Activated naive CD4-positive, alpha-beta T cell treated with anti-CD3 and anti-CD28 coated beads, Interleukin-2, amount 50 U/mL, for 72 hours (primary cell): ENCODE data around the gene PXDN. TPM values are rescaled to one million over a fixed set of nuclear protein-coding genes. Genes with fewer than 3 reads are reported as not detected.
"Not testable (repeated sequence)": the region's sequence is repeated elsewhere in the genome, so short reads cannot be mapped to it uniquely, and the experiment has no call there.

ENCODE experiments used
- ATAC-seq, 2 donors: fragments of 150-1000 bp; cut with Tn5 transposase; 2 replicates each; pipeline ENCODE4 v1.10.0; 2021; ENCODE audit warnings: mild to moderate bottlenecking in 2 of 2, moderate library complexity in 2 of 2
- DNase-seq, 2 donors: peaks; one replicate each; pipeline ENCODE4 v3.0.0; 2021 to 2022; ENCODE audit warnings: low spot score in 2 of 2
- H3K27ac Mint-ChIP-seq, 2 donors: one replicate each; pipeline ENCODE4 v1.8.0; 2022; ENCODE audit warnings: mild to moderate bottlenecking in 2 of 2, mixed read lengths in 2 of 2
- H3K36me3 Mint-ChIP-seq, 2 donors: one replicate each; pipeline ENCODE4 v1.8.0; 2022; ENCODE audit warnings: mixed read lengths in 2 of 2
- H3K9me3 Mint-ChIP-seq, 2 donors: one replicate each; pipeline ENCODE4 v1.8.0; 2022; ENCODE audit warnings: mixed read lengths in 2 of 2
- total RNA-seq, 2 donors: library from RNA; stranded (reverse); gene quantifications; one replicate each; pipeline ENCODE4 v1.2.3, GENCODE V29; 2022

Gene PXDN
- total RNA-seq, 2 donors from 2014 or later, result 0.14 to 0.32 TPM

DNA sequence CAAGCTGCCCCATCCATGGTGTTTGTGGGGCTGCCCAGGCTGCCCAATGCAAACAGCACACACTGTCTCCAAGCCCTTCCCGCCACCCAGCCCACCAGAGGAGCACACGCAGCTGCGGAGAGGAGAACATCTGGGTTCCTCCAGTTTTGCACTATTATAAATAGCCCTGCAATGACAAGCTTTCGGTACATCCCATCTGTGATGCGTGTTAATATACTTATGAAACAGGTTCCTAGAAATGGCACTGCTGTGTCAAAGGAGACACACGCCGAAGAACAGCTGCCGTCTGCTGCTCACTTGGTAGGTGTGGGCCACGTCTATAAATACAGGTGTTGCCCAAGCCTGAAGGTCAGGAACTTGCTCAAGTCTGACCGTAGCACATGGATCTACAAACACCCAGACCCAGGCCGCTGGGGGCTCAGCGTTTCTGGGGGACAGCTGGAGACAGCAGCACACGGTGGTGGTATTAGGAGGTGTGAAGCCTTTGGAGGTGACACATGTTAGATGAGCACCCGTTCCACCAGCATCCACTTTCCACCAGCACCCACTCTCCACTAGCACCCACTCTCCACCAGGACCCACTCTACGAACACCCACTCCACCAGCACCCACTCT lies 34.3 kb downstream of the PXDN start:
- H3K36me3 Mint-ChIP-seq, result no peaks in the 10 kb centered on the region
- no peak overlapping the region for H3K27ac Mint-ChIP-seq
- H3K9me3 Mint-ChIP-seq, result no peaks in the 10 kb centered on the region
- no peak for DNase-seq
- ATAC-seq, result no peak

DNA sequence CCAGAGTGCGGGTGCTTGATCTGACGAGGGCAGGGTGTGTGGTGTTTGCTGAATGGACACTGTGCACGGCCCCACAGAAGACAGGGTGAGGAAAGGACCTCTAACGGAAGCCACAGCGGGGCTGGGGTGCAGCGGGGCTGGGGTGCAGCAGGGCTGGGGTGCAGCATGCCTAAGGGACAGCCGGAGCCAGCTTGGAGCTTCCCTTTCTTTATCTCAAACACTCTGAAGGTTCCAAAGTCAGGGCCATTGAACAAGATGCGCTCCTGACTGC lies 35.0 kb downstream of the PXDN start:
- Mint-ChIP-seq H3K27ac (no peak overlapping the region), H3K36me3 (no peaks in the 10 kb centered on the region), H3K9me3 (no peaks in the 10 kb centered on the region)
- ATAC-seq, result no peak
- DNase-seq, result no peak

DNA sequence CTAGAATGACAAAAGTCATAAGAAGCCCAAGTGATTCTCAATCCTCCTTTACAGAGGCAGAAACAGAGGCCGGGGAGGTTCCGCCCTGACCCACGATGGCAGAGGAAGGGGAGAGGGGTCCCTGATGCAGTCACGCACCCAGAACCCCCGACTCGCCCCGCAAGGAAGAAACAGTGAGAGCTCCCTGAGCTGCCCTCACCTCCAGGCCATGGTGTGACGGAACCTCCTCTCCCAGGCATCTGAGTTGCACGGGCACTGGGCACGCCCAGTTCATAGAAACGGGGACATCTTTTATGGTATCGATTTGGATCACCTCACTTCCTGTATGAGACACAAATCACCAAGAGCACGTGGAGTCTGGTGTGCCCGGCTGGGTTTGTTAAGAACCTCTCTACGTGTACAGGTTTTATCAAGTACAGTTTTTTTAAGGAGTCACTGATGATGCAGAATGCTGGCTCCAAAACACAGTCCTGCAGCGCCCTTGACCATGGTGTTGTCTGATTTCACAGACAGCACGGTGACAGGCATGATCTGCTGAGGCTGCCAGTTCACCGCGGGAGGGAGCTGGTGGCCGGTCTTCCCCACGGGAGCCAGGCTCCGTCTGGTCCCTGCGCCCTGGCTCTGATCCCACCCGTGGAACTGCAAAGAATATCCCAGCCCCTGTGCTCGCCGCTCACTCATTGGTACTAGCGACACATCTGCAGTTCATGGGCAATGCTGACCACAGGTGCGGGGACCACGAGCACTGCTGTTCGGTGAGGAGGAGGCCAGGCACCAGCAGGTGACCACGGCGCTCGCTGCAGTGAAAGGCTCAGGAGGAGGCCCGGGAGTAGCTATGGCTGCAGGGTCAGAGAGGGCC lies 35.6 kb downstream of the PXDN start:
- Mint-ChIP-seq H3K9me3 (no peaks in the 10 kb centered on the region), H3K27ac (no peak overlapping the region), H3K36me3 (no peaks in the 10 kb centered on the region)
- DNase-seq (no peak), ATAC-seq (no peak)

DNA sequence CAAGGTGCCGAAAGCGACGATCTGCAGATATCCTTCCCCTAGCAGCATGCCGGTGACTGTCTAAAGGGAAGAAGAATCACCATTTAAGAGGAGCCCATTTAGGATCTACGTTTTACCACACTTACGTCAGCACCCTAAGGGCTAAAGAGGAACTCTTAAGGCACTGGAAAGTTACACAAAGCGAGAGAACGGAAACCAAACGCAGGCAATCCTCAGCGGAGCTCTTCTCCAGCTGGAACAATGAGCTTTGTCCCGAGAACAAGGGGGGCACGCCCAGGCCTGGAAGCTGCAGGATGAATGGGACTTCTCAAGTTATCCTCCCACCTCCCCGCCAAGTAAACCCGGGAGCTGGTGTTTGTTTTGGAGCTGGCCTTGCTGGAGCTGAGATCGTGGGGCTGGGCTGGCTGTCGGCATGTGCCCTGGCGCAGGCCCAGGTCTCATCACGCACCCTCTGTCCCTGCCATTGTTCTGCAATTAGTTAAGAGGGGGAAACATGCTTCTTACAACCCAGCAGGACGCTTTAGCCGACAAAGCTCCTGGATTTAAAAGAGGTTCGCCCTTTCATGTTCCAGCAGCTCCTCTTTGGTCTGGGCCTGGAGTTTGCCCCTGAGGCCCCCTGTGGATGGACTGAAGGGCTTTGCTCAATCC lies 36.4 kb downstream of the PXDN start:
- Mint-ChIP-seq H3K36me3 (no peaks in the 10 kb centered on the region), H3K27ac (no peak overlapping the region), H3K9me3 (no peaks in the 10 kb centered on the region)
- DNase-seq (no peak), ATAC-seq (no peak)

DNA sequence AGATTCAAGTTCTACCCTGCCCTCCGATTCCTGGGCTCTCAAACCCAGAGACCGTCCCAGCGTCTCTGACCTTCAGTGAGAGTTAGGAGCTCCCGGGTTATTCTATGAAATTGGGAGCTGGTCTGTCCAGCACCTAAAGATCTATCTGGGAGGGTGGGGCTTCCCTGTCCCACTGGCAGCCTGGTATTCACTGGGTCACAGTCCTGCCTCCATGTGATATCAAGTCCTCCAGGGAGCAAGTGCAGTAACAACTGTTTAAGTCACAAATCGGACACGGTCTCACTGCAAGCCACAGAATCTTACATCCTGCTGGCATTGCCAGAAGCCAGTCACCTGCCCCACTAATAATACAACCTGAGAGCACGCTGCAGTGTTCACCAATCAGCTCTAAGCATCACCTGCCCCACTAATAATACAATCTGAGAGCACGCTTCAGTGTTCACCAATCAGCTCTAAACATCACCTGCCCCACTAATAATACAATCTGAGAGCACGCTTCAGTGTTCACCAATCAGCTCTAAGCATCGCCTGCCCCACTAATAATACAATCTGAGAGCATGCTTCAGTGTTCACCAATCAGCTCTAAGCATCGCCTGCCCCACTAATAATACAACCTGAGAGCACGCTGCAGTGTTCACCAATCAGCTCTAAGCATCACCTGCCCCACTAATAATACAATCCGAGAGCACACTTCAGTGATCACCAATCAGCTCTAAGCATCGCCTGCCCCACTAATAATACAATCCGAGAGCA lies 38.0 kb downstream of the PXDN start:
- not testable (repeated sequence) for H3K36me3 Mint-ChIP-seq, H3K9me3 Mint-ChIP-seq, DNase-seq, H3K27ac Mint-ChIP-seq, ATAC-seq

DNA sequence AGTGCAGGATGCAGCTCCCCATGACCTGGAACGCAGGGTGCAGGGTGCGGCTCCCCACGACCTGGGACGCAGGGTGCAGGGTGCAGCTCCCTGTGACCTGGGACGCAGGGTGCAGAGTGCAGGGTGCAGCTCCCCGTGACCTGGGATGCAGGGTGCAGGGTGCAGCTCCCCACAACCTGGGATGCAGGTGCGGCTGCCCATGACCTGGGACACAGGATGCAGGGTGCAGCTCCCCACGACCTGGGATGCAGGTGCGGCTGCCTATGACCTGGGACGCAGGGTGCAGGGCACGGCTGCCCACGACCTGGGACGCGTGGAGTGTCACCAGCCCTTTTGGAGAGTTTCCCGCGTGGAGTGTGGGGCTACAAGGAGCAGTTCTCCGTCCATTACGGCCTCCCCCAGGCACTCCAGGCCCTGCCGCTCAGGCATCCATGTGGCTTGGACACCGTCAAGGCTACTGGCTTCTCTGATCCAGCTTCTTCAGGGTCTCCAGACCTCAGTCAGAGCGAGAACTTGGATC lies 38.7 kb downstream of the PXDN start:
- no peaks in the 10 kb centered on the region for H3K36me3 Mint-ChIP-seq
- ATAC-seq (no peak), DNase-seq (no peak)
- H3K9me3 Mint-ChIP-seq, result no peaks in the 10 kb centered on the region
- no peak overlapping the region for H3K27ac Mint-ChIP-seq

DNA sequence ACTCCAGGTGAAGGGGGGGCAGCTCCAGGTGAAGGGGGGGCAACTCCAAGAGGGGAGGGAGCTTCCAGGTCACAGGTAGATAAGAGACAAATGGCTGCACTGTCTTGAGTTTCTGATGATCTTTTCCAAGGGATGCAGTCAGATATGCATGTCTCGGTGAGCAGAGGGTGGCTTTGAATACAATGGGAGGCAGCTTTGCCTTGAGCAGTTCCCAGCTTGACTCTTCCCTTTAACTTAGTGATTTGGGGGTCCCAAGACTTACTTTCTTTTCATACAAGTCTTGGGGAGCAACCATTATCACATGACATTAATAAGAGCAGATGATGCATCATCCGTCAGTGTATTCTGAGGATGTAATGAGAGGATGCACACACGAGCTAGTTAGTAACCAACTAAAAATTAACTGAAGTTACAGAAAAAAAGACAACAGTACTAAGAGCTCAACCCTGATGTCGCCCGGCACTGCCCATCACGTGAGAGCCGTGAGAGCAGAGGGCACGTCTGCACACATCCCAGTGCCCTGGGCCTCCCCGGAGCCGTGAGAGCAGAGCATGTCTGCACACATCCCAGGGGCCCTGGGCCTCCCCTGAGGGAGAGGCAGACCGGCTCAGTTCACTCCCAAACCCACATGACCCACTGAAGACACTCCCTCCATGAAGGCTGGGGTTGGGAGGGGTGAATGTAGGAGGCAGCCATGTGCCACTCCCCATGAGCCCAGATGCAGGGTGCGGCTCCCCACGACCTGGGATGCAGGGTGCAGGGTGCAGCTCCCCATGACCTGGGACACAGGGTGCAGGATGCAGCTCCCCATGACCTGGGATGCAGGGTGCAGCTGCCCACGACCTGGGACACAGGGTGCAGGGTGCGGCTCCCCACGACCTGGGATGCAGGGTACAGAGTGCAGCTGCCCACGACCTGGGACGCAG lies 39.4 kb downstream of the PXDN start:
- DNase-seq, result no peak
- peak in 1 of 2 donors; percentile 20 for ATAC-seq
- H3K36me3 Mint-ChIP-seq, result no peaks in the 10 kb centered on the region
- H3K27ac Mint-ChIP-seq, result no peak overlapping the region
- no peaks in the 10 kb centered on the region for H3K9me3 Mint-ChIP-seq

DNA sequence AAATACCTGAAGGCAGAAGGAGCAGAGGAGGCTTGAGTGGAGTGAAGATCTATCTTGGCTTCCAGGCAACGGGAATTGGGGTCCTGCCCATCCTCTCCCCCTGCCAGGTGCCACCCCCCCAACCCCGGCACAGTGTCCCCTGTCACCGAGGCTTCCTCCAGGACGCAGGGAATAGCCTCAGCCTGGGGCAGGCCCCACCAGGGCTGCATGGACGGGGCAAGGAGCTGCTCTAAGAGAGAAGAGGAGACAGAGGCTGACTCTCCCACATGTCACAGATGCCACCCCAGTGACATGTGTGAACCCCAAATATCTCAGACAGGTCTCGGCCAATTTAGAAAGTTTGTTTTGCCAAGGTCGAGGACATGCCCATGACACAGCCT lies 42.1 kb downstream of the PXDN start:
- no peak for ATAC-seq
- no peaks in the 10 kb centered on the region for H3K36me3 Mint-ChIP-seq

DNA sequence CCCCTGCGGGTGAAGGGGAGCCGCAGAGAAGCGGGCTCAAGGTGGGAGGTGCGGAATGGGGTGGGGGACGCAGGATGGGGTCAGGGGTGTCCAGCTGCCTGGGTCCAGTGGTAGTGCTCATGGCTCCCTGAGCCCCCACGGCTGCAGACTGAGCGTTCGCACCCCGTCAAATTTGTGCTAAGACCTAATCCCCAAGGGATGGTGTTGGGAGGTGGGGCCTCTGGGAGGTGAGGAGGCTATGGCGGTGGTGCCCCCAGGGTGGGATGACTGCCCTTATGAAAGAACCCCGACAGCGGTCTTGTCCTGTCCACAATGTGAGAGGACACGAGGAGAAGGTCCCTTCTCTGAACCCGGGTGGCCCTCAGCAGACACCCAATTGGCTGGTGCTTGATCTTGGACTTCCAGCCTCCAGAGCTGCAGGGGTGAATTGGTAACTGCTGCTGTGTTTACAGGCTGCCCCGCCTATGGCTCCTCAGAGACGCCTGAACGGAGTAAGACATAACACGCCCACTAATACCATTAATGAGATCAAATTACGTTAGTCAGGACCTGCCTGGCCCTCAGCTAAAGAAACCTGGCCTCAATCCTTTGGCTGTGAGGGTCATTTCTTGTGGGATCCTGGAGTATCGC lies 42.6 kb downstream of the PXDN start:
- ATAC-seq, result no peak
- peaks cover 0 to under 1% of the 10 kb centered on the region in 2 donors for H3K36me3 Mint-ChIP-seq

More for the DNA sequence above, 42.1 kb downstream of the PXDN start:
- no peaks in the 10 kb centered on the region for H3K9me3 Mint-ChIP-seq
- DNase-seq, result no peak
- H3K27ac Mint-ChIP-seq, result no peak overlapping the region

DNA sequence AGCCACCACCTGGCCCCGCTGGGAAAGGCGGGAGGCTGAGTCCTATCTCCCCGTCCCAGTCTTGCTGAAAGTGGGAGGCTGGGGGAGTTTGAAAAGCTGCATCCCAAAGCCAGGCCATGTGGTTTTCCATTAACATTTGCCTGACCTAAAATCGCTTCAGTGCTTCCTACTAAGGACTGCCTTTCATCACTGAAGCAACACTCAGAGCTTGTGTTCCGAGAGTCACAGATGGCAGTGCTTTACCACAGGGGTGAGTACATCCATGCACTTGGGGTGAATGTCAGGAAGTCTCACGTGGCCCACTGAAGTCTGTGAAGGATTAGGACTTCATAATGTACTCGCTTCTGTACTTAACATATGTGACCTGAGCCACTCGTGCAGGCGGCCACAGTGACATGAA lies 43.3 kb downstream of the PXDN start:
- DNase-seq, result no peak
- H3K27ac Mint-ChIP-seq, result no peak overlapping the region
- ATAC-seq, result no peak
- H3K36me3 Mint-ChIP-seq, result peaks cover 0 to 7% of the 10 kb centered on the region in 2 donors
- peaks cover 7% of the 10 kb centered on the region in 2 donors for H3K9me3 Mint-ChIP-seq

More for the DNA sequence above, 42.6 kb downstream of the PXDN start:
- no peak for DNase-seq
- Mint-ChIP-seq H3K27ac (no peak overlapping the region), H3K9me3 (peaks cover under 1% of the 10 kb centered on the region in 2 donors)

DNA sequence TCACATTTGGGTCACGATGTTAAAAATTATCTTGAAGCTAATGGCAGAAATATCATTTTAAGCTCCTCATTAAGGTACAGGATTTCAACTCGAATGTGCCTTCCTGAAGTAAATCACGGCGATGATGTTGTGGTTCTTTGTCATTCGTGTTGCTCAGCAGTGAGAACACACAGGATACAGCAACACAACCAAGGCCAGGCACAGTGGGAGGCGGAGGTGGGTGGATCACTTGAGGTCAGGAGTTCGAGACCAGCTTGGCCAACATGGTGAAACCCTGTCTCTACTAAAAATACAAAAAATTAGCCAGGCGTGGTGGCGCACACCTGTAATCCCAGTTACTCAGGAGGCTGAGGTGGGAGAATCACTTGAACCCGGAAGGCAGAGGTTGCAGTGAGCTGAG lies 43.9 kb downstream of the PXDN start:
- not testable (repeated sequence) for H3K9me3 Mint-ChIP-seq, ATAC-seq, DNase-seq, H3K27ac Mint-ChIP-seq, H3K36me3 Mint-ChIP-seq

DNA sequence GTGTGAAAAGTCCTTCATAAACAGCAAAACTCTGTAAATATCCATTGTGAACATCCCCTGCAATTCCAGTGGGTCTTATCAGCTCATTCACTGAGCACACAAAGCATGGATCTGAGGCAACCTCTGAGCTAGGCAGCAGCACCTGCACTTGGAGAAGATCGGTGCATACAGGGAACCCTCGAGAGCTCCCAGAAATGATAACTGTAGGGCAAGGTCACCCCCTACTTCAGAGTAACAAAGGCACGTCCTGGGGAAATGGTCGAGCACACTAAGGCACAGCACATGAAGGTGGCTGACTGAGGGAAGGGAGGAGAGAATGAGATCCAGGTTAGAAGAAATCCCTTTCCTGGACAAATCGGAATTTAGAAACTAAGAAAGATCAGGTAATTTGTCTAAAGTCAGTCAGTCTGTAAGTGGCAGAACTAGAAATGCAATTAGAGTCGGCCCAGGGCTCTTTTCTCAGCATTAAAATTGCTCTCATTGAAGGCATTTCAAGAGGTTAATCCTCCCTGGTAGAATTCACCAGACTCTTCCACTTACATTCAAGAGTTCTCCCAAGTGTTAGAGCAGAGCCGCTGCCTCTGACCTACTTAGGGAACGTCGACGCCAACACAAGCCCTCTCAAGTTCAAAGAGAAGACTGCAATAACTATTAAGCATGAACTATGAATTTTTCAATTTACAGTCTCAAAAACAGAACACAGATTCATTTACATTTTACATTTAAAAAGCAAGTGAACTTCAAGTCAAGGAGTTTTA lies 45.9 kb downstream of the PXDN start:
- ATAC-seq (no peak), DNase-seq (no peak)
- H3K27ac Mint-ChIP-seq, result no peak overlapping the region
- H3K9me3 Mint-ChIP-seq, result peaks cover 8 to 11% of the 10 kb centered on the region in 2 donors
- peaks cover 0 to 8% of the 10 kb centered on the region in 2 donors for H3K36me3 Mint-ChIP-seq

DNA sequence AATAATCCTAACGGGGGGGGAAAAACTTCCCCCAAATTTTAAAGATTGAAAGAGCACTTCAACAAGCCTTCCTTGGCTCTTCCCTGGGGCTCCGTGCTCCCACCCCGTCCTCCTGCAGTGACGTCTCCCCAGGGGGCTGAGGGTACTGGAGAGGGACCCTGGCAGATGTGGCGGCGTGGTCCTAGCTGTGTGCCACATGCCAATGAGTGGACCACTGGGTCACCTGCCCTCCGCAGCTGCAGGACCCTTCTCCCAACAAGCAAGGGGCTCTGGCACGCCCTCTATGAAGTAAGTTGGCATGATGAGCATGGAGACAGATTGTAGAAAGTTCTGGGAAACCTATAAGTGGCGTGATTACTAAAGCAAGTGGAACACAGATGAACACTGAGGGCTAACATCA lies 46.7 kb downstream of the PXDN start:
- H3K36me3 Mint-ChIP-seq, result peaks cover 0 to 8% of the 10 kb centered on the region in 2 donors
- no peak overlapping the region for H3K27ac Mint-ChIP-seq
- DNase-seq (no peak), ATAC-seq (no peak)
- H3K9me3 Mint-ChIP-seq, result peaks cover 8 to 11% of the 10 kb centered on the region in 2 donors

DNA sequence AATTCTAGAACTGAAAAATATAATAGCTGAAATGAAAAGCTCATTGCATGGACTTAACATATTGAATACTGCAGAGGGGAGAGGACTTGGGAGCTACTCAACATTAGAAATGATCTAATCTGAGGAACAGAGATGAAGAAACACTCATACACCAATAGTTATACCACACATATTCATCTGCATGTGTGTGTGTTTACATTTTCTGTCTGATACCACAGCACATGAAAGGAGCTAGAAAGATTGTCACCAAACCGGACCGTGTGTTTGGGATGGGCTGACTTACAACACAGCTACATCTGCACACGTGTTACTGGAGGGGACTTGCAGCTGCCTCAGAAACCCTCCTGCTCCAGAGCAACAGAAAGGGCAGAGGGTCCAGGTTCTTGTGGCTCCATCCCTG lies 47.8 kb downstream of the PXDN start:
- ATAC-seq (no peak), DNase-seq (no peak)
- H3K27ac Mint-ChIP-seq, result no peak overlapping the region
- peaks cover 0 to 8% of the 10 kb centered on the region in 2 donors for H3K36me3 Mint-ChIP-seq
- peaks cover 8 to 11% of the 10 kb centered on the region in 2 donors for H3K9me3 Mint-ChIP-seq
